Measurements from ENCODE around the gene SYT7.
"Not testable (repeated sequence)": the region's sequence is repeated elsewhere in the genome, so short reads cannot be mapped to it uniquely, and the experiment has no call there.

SYT7 gene, protein sequence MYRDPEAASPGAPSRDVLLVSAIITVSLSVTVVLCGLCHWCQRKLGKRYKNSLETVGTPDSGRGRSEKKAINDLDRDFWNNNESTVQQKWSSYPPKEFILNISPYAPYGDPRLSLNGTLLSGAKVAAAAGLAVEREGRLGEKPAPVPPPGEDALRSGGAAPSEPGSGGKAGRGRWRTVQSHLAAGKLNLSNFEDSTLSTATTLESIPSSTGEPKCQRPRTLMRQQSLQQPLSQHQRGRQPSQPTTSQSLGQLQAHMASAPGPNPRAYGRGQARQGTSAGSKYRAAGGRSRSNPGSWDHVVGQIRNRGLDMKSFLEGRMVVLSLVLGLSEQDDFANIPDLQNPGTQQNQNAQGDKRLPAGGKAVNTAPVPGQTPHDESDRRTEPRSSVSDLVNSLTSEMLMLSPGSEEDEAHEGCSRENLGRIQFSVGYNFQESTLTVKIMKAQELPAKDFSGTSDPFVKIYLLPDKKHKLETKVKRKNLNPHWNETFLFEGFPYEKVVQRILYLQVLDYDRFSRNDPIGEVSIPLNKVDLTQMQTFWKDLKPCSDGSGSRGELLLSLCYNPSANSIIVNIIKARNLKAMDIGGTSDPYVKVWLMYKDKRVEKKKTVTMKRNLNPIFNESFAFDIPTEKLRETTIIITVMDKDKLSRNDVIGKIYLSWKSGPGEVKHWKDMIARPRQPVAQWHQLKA
- total RNA-seq: 0 to 0.56 (median 0.16) reads per million in 3 experiments

DNA sequence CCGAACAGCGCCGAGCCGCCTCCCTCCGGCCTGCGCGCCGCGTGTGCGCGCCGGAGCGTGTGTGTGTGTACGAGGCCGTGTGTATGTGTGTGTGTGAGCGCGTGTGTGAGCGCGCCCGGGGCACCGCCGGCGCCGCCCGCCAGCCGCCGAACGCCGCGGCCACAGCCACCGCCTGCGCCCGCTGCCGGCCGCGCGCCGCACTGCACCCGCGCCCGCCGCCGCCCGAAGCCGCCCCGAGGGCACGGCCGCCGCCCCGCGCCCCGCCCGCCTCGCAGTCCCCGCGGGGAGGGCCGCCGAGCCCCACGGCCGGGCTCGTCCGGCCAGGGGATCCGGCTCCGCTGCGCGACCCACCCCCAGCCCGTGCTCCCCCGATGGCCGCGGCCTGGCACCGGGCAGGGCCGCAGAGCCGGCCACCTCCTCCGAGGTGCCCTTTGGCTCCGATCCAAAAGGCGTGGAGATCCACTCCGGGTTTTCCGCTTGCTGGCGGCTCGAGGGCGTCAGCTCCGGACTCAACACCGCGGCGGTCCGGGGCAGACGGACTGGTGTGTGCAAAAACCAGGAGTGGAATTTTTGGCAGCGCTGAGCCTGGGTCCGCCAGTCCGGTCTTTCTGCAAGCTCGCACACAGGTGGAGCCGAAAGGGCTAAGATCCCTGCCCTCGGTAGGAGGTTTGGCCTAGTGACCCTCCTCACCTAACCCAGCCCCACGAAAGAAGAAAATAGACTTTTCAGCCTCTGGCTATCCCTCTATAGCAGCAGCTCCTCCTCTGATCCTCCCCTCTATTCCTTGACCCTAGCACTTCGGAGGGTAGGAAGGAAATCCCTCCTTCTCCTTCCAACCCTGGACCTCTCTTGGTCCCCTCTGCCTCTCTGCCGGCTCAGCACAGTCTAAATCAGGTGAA is at the start of gene SYT7:
Gene SYT7 (minus strand): TSS at position 47 of the 899 bp plus-strand sequence. CDS start 256 bp downstream, outside the sequence.
- DNase-seq: peak; percentile 92

GRCh38 chr11:61630089-61630488 is 49.2 kb upstream of the SYT7 start:
- DNase-seq: no peak

DNA sequence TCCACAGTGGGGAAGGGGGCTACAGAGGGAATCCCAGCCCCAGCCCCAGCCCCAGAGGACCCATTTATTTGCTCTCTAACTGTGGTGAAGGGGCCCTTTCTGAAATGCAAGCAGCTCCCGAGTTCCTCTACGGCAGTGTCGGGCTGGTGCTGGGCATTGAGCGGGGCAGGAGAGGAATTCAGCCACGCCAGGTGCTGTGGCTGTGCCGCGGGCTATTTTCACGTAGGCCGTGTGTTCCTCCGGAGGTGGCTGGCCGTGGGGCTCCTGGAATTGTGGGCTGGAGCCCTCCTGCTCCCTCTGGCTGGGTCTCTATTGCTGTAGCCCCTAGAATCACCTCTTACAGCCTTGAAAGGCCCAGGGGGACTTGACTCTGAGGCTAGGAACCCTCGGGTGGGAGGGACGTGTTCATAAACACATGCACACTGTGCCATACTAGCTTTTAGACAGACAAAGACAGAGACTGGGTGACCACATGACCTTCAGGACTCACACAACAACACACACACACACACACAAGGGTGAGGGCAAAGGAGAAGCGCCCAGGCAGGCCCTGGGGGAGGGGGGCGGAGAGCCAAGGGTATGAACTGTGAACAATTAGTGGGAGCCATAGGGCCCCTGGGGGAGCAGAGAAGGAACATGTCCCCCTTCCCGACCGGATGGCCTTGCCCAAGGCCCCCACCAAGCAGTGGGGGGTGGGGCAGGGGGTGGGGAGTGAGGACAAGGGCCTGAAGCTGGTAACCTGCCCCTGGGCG is 48.4 kb upstream of the SYT7 start:
- no peak for DNase-seq

- no peak for DNase-seq
Observed at GRCh38 chr11:61628662-61628970, 47.7 kb upstream of the SYT7 start.

GRCh38 chr11:61627850-61628661 is 47.2 kb upstream of the SYT7 start:
- no peak for DNase-seq

- DNase-seq: no peak
Observed at GRCh38 chr11:61626580-61627380, 45.9 kb upstream of the SYT7 start.

DNA sequence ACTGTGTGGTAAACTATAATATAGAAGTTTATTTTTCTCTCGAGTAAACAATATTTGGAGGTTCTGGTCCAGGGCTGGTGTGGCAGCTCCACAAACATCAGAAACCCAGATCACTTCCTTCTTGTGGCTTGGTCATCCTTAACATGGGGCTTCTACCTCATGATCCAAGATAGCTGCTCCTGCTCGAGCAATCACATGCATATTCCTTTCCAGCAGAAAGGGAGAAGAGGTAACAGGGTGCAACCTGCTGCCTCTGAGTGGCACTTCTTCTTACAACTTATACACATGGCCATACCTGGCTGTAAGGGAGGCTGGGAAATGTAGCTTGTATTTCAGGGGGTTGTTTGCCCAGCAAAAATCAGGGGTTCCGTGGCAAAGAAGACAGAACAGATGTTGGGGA is 44.6 kb upstream of the SYT7 start:
- no peak for DNase-seq

DNA sequence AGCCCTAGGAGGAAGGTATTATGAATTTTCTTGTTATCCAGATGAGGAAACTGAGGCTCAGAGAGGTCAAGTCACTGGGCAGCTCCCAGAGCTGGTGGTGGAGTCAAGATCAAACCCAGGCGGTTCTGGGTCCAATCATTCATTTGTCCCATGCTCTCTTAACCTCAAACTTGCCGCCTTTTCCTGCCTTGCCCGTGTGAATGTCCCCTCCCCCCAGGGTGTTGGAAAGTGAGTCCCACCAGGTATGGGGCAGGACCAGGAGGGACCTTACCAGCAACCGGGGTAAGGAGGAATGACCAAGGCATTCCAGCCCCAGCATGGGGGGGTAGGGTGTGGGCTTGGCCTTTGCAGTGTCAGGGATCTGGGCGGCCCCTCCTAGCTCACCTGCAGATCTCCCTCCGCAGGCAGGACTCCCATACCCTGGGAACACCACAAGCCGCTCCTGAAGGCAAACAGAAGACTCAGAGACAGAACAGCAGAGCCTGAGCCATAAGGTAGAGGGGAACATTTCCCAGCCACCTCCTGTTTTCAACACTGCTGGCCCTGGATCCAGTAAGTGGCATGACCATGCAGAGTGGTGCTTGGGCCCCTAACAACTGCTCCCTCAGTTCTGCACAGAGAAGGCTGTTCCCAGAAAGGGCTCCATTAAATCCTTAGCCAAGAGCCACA is 41.2 kb upstream of the SYT7 start:
- no peak for DNase-seq

DNA sequence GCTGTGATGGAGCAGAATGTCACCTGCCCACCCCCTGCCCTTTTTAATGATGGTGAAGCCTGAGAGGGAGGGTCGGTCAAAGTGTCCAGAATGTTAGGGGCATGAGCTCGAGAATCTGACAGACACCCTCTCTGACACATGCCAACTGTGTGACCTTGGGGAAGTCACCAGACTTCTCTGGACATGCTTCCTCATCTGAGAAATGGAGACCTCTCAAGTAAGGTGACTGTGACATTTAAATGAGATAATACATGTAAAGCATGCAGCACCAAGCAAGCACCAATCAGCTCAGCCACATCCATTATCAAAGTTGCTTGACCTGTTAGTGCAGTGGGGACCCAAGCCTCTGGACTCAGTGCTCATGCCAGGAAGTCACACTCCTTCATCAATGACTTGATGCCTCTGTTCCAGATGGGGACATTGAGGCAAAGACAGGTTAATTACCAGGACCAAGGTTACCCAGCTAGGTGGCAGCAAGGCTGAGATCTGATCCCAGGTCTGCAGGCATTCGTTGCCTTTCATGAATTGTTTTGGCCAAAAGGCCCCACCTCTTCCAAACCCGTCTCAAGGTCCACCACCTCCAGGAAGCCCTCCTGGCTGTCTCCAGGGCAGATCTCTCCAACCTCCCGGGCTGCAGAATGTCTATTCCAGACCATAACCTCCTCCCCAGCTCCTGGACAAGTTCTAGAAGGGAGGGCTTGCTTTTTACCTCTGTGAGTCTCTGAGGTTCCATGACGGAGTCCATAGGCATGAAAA is 38.8 kb upstream of the SYT7 start:
- no peak for DNase-seq

- DNase-seq: no peak
Observed at GRCh38 chr11:61618978-61619377, 38.1 kb upstream of the SYT7 start.

DNA sequence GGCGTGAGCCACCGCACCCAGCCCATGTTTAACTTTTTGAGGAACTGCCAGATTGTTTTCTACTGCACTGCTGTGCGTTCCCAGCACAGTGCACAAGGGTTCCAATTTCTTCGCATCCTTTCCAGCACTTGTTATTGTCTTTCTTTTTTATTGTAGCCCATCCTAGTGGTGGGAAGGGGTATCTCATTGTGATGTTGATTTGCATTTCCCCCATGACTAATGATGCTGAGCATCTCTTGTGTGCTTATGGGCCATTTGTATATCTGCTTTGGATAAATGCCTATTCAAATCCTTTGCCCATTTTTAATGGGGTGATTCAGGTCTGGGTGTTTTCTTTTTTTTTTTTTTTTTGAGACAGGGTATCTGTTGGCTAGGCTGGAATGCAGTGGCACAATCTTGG is 36.6 kb upstream of the SYT7 start:
- no peak for DNase-seq

DNA sequence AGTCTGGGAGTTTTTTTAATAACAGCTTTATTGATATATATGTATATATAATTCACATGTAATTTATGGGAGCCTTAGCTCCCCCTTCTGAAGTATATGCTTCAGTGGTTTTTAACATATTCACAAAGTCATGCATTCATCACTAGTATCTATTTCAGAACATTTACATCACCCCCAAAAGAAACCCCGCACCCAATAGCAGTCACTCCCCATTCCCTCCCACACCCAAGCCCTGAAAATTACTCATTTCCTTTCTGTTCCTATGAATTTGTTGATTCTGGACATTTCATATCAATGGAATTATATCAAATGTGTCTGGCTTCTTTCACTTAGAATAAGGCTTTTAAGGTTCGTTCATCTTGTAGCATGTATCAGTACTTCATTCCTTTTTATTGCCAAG is 35.6 kb upstream of the SYT7 start:
- DNase-seq: no peak

- not testable (repeated sequence) for DNase-seq
Observed at GRCh38 chr11:61614782-61615181, 33.9 kb upstream of the SYT7 start.

- DNase-seq: no peak
Observed at GRCh38 chr11:61613870-61614269, 33.0 kb upstream of the SYT7 start.

DNA sequence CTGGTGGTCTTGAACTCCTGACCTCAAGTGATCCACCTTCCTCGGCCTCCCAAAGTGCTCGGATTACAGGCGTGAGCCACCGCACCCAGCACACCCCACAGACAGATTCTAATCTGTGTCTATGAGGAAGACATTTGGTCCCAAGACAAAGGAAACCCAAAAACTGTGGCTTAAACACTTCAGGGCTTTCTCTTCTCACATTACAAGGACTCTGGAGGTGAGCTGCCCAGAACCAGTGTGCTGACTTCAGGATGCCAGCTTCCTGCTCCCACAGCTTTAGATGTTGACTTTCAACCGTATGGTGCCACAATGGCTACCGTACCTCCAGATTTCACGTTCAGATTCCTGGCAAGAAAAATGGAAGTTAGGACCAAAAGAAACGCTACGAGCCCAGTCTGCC is 32.2 kb upstream of the SYT7 start:
- no peak for DNase-seq

GRCh38 chr11:61611309-61611708 is 30.4 kb upstream of the SYT7 start:
- no peak for DNase-seq

DNA sequence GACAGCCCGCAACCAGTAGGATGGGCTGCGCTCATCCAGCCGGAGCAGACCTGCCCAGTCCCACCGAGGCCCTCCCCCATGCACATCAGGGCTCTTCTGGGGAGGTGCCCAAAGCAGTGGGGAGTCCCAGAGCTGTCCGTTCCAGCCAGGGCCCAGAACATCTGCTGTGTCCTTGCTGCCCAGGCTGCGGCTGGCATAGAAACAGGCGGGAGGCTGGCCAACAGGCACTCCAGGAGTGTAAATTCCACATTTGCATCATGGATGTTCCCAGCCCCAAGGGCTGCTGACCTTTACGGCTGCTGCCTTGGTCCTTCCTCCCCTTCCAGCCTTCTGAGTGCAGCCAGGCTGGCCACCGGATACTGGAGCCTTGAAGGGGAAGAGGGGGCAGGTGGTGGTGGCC is 30.0 kb upstream of the SYT7 start:
- DNase-seq: no peak

DNA sequence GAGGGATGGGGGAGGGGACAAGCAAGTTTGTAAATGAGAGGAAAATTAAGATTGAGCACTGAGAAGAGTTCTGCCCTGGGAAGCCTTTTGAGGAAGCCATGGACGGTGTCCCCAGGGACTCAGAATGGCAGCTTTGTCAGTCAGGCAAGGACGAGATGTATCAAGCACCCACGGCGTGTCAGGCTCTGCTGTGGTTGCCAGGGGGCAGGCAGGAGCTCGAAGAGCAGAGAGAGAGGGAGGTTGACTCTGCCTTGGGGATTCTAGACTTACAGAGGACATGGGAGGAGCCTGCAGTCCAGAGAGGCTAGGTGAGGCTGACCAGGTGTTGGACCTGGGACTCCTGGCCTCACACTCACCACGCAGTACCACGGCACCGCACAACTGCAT is 29.1 kb upstream of the SYT7 start:
- no peak for DNase-seq
